Activated CD4-positive, alpha-beta T cell treated with anti-CD3 and anti-CD28 coated beads, Interleukin-2, Interleukin-4, amounts not matched to agents 100 ng/mL and 50 ng/mL, durations not matched to agents 16 hours and 8 hours (primary cell): Measurements from ENCODE around the gene PRKRIP1.
A peak's percentile ranks its signal among the peaks of the same experiment; 100 is the strongest.
"Not testable (repeated sequence)": the region's sequence is repeated elsewhere in the genome, so short reads cannot be mapped to it uniquely, and the experiment has no call there.

Experiments
- DNase-seq: peaks from one replicate; pipeline ENCODE4 v3.0.0-alpha.2; 2020; ENCODE audit warnings: low spot score

The PRKRIP1 gene

DNA sequence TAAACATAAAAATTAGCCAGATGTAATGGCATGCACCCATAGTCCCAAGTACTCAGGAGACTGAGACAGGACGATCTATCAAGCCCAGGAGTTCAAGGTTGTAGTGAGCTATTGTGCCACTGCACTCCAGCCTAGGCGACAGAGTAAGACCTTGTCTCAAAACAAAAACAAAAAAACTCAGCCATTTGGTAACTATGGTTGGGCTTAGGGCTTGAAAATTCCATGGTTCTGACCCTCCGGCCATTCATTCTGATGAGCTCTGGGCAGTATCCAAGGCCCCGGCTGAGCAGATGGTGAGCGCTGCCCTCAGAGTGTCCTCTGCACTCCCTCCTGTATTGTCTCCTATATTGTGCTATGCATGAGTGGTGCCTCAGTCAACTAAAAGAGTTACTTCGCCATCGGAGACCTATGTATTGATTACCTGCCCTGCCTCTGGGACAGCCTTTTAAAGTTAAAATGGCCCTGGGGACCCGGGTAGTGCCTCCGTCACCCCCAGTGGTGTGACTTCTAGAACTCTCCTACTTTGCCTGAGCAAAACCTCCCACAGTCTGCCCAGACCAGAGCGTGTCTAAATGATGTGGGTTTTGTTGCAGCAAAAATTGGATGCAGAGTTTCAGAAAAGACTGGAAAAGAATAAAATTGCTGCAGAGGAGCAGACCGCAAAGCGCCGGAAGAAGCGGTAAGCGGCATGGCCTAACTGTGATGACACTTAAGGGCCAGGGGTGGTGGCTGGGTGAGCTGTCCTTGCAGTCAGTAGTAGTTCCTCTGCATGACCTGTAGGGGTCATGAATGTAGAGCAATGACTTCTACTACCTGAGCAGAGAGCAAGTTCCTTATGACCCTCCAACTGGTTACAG is 8.1 kb downstream of the PRKRIP1 start:
- DNase-seq, result peak; percentile 73

DNA sequence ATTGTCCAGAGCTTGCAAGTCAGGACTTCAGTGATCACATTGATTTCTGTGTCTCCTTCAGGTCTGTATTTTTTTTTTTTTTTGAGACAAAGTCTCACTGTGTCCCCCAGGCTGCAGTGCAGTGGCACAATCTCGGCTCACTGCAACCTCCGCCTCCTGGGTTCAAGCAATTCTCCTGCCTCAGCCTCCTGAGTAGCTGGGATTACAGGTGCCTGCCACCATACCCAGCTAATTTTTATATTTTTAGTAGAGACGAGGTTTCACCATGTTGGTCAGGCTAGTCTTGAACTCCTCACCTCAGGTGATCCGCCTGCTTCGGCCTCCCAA is 8.7 kb downstream of the PRKRIP1 start:
- not testable (repeated sequence) for DNase-seq

DNA sequence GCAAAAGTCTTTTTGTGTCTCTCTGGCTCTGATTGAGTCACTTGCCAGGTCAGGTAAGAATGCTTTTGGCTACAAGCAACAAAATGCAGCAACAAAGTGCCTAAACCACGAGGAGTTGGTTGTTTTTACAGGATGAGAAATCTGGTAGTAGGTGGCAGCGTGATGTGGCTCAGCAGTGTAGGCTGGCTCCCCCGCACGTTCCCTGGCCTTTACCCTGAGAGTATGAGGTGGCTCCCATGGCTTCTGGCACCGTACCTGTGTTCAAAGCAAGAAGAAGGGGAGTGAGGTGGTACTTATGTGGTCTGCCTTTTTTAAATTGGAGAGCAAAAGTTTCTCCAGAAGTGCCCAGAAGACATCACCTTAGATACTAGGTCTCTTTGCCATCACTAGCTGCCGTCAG is 11.7 kb downstream of the PRKRIP1 start:
- DNase-seq, result no peak

DNA sequence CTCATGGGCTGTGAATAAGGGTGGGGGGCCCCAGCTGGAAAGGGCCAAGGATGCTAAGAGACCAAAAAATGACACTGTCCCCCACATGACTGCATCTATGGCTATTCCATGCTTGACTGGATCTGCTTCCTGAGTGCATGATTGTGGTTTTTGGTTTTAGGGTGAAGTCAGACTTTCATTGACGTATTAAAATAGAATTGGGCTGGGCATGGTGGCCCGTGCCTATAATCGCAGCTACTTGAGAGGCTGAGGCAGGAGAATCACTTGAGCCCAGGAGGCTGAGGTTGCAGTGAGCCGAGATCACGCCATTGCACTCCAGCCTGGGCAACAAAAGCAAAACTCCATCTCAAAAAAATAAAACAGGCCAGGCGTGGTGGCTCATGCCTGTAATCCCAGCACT is 12.4 kb downstream of the PRKRIP1 start:
- not testable (repeated sequence) for DNase-seq

DNA sequence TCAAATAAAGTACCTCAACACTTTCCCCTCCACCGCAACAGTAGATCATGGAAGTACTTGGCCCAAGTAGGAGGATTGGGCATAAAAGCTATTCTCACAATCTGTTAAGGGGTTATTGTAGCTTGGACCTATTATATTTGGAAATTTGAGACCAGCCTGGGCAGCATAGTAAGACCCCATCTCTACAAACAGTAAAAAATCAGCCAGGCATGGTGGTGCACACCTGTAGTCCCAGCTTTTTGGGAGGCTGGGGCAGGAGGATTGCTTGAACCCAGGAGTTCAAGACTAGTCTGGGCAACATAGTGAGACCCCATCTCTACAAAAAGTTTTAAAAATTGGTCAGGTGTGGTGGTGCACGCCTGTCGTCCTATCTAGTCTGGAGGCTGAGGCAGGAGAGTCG is 13.2 kb downstream of the PRKRIP1 start:
- no peak for DNase-seq

DNA sequence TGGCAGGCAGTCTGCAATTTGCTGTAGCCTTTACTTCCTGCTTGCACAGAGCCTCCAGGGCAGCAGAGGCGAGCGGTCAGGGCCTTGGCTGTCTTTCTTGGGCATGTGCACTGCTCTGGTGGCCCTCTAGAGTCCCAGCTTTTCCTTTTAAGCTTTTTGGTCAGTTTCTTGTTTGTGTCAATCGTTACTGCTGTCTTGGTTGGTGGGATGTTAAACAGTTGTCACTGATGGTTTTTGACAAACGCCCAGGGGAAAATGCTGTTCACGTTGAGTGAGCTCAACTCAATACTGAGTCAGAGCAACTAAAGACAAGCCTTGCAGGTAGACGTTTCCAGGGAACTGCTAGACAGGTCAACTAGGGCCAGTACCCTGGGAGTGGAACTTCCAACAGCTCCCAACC is 14.0 kb downstream of the PRKRIP1 start:
- DNase-seq, result no peak

DNA sequence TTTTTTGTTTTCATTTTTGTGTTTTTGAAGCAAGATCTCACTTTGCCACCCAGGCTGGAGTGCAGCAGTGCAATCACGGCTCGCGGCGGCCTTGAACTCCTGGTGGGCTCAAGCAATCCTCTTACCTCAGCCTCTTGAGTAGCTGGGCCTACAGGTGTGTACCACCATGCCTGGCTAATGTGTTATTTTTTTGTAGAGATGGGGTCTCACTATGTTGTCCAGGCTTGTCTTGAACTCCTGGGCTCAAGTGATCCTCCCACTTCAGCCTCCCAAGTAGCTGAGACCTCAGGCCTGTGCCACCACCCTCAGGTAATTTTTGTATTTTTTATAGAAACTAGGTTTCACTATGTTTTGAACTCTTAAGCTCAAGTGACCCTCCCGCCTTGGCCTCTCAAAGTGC is 14.8 kb downstream of the PRKRIP1 start:
- no peak for DNase-seq

DNA sequence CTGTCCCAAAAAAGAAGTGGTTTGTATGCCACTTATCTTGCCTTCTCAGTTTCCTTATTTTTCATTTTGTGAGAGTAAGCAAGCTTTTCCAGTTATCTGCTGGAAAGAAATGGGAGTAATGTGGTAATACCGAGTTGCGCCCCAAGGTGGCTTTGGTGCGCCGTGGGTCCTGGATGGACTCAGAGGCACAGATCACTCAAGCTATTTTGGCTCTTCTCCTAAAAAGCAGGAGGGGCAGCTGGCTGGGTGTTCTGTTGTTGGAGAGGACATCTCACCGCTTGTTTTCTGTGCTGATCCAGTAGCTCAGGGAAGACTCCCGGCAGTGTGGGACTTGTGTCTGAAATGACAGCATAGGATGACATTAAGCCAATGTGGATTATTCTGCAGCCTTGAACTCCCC is 16.4 kb downstream of the PRKRIP1 start:
- no peak for DNase-seq

DNA sequence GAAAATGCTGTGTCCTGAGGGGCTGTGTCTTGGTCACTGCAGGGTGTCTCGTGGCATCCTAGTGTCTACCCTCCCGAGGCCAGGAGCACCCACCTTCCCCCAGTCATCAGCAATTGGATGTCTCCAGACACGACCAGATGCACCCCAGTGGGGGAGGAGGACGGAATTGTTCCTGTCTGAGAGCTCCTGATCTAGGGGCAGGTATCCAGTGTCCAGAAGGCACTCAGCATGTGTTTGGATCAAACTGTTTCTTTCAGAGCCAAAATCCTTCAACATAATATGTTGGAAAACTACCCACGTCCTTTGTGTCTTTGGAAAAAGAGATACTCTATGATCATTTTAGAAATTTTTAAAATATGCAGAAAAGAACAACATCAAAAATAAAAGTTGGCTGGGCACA is 16.9 kb downstream of the PRKRIP1 start:
- DNase-seq, result no peak

DNA sequence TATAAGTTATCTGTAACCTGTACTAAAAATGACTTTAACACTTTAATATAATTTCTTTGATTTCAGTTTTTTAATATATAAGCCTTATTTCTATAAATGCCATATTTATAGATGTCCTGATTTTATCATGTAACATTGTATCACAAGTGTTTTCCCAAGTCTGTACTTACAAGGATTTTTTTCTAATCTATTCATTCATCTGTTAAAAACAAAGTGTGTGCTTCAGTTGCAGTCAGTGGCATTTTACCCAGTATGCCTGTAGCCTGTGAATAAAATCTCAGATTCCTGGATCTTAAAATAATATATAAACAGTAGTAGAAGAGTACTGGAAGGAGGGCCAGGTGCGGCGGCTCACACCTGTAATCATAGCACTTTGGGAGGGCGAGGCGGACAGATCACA is 17.4 kb downstream of the PRKRIP1 start:
- no peak for DNase-seq

DNA sequence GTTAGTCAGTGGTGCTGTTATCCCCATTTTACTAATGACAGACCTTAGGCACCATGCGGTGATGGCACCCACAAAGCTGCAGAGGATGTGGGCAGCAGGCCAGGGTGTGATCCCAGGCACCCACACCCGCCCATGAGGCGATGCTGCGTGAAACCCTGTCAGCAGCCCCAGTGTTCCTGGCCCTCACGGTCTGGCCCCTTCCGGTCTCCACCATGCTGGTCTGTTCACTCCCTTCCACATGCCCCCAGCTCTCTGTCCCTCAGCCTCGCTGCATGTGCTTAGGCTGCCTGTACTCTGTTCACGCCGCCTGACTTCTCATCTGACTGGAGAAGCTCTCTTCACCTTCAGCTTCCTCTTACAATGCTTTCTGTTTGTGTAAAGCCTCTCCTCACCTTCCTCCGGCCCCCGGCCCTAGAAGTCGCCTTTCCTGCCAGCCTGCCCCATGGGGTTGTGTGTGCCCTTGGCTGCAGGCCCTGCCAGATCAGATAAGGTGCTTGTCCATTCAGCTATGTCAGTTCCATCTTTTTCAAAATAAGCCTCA is 19.6 kb downstream of the PRKRIP1 start:
- peak; percentile 84 for DNase-seq

DNA sequence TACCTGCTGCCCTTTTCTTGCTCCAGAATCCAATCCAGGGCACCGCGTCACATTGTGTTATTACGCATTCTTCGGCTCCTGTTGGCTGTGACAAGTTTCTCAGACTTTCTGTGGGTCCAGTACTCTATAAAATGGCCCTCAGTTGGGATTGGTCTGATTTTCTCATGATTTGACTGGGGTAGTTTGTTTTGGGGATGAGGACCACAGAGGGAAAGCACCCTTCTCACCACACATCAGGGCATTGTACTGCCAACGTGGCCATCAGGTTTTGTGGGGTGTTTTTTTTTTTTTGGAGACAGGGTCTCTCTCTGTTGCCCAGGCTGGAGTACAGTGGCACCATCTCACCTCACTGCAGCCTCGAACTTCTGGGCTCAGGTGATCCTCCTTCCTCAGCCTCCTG is 20.2 kb downstream of the PRKRIP1 start:
- DNase-seq, result no peak

DNA sequence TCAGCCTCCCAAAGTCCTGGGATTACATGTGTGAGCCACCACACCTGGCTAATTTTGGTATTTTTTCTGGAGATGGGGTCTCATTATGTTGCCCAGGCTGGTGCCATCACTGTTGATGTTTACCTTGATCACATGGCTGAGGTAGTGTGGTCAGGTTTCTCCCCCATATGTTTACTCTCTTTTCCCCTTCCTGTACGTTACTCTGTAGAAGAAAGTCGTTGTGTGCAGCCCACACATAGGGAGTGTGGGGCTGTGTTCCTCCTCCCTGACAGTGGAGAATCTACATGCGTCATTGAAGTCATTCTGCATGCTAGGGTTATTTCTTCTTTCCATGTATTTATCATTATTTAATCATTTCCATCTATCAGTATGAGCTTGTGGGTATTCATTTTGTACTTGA is 20.9 kb downstream of the PRKRIP1 start:
- no peak for DNase-seq

DNA sequence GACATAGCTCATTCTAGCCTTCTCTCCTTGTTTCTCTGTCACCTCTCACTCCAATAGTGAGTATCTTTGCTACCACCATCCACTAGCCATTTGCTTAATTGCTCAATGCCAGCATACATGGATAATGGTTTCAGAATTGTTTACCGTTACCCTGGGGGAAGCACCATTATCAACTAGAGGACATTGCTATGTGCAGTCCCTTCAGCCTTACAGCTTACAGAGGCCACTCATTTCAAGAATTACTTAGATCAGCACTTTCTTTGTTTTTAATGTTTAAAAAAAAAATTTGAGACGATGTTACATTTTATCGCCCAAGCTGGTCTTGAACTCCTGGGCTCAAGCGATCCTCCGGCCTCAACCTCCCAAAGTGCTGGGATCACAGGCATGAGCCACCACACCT is 22.4 kb downstream of the PRKRIP1 start:
- DNase-seq, result no peak

DNA sequence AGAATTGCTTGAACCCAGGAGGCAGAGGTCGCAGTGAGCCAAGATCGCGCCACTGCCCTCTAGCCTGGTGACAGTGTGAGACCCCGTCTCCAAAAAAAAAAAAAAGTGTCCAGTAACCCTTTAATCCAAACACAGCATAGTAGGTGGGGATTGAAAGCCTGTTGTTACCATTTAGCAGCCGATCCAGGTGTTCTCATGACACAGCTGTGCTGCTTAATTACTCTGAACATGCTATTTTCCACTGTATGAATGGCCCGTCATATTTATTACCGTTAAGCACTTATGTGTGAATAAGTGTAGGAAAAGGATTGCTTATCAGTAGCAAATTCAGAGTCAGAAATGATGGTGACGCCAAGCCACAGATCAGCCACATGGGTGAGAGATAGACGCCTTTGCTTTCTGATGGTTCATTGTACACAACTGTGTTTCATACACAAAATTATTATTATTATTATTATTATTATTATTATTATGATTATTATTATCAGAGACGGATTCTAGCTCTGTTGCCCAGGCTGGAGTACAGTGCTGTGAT is 25.6 kb downstream of the PRKRIP1 start:
- no peak for DNase-seq

DNA sequence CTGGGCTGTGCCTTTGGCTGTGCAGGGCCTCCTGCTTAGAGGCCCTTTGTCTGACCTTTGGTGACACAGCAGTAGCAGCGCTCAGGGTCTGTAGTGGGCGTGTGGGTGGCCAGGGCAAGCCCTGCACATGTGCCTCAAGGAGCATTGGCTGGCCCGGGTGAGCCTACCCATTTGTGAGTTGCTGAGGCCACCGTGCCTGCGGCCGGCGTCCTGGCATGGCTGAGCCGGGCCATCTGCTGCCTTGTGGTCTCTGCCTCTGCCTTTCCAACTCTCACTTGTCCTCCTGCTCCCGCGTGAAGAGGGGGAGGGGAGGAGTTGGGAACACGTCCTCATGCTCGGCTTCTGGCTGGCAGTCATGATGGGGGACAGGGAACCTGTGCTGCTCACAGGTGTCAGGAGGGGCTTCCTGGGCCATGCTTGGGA is 28.0 kb downstream of the PRKRIP1 start:
- DNase-seq, result no peak

DNA sequence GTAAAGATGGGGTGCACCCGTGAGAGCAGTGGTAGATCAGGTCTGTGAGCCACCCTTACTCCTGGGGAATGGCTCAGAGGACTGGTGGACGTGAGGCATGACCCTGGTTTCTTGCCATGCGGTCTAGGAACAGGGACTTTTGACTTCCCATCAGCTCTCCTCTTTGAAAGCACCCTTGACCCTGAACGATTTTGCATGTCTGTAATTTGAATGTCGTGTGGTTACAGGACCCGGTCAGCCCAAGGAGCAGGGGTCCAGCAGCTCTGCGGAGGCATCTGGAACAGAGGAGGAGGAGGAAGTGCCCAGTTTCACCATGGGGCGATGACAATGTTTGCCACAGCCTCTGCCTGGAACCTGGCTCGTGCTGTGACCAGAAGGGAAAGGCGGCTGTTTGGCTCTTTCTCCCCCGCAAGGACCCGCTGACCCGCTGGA is 28.6 kb downstream of the PRKRIP1 start:
- DNase-seq, result no peak

DNA sequence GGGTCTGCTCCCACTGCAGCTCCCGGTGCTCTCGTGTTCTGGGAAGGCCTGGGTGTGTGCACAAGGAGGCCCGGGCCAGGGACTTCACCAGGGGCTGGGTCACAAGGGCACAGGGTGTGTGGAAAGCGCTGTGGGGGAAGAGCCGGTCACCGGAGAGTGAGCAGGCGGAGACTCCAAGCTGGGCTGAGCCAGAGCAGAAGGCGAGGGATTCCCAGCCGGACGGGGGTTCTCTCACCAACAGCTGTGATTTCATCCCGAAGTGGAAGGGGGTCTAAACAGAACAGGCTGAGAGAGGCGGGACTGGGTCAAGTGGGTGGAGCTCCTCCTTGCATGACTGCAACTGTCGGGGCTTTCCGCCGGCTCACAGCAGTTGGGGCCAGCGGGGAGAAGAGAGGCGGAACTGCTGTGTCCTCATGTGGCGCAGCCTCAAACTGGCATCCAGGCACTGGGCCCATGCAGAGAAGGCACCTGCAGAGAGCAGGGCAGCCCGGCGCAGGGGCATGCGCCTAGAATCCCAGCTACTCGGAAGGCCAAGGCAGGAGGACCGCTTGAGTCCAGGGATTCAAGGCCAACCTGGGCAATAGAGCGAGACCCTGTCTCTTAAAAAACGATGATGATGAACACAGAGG is 29.6 kb downstream of the PRKRIP1 start:
- DNase-seq, result peak; percentile 91

DNA sequence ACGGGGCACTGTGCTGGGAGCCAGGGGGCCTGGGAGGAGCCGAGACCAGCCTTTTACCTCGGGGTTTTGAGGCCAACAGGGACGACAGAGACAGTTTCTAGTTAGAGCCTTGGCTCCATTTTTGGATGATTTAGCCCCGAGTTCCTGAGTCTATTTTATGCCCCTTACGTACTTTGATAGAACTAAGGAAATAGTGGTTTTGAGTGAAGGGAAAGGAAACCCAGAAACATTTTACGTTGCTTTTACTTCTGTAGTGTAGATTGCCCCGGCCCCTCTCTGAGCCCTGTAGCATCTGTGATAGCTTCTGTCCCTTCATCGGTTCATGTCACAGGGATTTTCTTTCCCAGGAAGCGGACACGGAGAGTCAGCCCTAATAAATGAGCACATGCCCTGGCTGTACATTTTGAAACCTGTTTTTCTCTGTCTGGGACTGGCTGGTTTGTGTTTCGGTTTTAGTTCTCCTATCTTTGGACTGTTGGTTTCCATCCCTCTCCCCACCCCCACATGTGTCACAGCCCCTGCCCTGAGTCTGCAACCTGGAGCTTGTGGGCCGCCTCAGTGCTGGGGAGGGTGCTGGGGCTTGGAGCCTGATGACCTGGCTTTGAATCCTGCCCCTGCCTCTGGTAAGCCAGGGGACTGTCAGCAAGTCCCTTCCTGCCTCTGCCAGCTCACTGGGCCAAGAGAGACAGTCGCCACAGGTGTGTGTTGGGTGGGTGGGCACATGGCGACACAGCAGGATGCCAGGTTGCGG is 30.3 kb downstream of the PRKRIP1 start:
- peak; percentile 86 for DNase-seq

DNA sequence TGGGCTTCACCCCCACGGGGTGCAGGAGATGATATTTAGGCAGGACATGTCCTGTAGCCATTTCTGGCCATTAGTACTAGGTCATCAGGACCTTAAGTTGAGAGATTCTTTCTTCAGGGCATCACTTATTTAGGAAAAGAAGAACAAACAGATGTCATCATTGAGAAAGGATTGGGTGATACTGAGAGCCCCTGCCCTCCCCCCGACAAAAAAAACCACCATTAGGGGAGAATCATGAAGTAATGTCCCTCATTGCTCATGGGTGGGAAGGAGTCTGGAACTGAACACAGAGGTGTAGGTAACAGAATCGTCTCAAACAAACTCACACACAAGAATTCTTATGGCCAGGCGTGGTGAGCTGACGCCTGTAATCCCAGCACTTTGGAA is 30.8 kb downstream of the PRKRIP1 start:
- no peak for DNase-seq

DNA sequence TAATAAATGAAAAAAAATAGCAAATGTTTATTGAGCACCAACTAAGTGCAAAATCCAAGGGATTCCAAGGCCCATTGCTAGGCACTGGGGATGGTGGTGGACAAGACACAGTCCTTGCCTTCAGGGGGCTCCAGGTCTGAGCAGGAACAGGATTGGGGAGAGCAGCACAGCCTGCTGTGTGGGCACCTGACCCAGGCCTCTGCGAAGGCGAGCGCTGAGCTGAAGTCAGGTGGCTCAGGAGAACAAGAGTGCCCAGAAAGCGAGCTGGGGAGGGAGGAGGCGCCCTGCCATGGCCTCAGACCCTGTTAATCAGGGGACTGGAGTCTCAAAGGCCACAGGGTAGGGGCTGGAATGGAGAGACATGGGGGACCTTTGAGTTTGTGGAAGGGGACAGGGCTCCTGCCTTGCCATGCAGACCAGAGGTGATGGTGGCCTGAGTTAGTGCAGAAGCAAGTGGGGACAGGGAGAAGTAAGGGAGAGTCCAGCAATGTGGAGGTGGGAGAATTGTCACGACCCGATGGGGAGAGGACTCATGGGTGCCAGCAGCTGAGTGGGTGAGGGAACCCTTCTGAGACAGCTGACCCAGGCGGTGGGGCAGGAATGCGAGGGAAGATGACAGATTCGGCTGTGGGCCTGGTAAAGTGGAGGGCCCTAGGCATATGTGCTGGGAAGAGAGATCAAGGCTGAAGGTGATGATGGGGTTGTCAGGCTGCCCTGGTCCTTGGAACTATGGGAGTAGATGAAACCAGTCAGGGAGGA is 33.2 kb downstream of the PRKRIP1 start:
- DNase-seq, result no peak
